ENCODE results near the gene CDYL2.

GRCh38 chr16:80803339-80804055, 901 bp downstream of the CDYL2 start:
- TF ChIP-seq CTCF (IDR thresholded peaks at IDR 0.05) (peak; percentile 20 to 44 (median 37)), POLR2A (IDR thresholded peaks at IDR 0.05) (no peak)

Data from body of pancreas (tissue), 4 donors.